ENCODE data around the gene ACVR1.

DNA sequence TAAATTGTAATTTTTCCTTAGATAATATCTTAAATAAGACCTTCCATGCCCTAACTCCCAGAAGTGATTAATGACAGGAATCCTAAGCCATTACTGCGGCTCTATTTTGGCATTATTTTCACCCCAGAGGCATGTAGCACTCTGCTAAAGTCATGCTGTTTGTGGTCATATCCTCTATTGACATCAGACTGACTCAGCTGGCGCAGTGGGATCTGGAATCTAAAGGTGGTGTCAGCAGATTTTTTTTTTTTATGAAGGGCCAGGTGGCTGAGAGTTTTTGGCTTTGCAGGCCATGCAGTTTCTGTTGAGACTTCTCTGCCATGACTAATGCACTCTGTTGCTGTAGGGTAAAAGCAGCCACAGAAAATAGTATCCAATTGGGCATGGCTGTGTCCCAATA is 183.4 kb downstream of the ACVR1 start:
- TF ChIP-seq POLR2A (IDR thresholded peaks at IDR 0.05; ENCODE audit: low read depth, low read length) (no peak), EZH2 (IDR thresholded peaks at IDR 0.05; ENCODE audit: borderline replicate concordance, low read depth, low read length, severe bottlenecking) (no peak), POLR2AphosphoS5 (IDR thresholded peaks at IDR 0.05; ENCODE audit: insufficient read depth, low read depth, low read length) (no peak), JUN (IDR thresholded peaks at IDR 0.05; ENCODE audit: borderline replicate concordance, insufficient read depth, insufficient read length, low read depth) (no peak), FOS (IDR thresholded peaks at IDR 0.05; ENCODE audit: borderline replicate concordance, insufficient read depth, low read length) (no peak), MYC (IDR thresholded peaks at IDR 0.05; ENCODE audit: low read depth, low read length) (no peak), GATA2 (IDR thresholded peaks at IDR 0.05; ENCODE audit: insufficient read depth, insufficient read length, low read depth, low read length) (no peak)
- TF ChIP-seq, protein P1, sequence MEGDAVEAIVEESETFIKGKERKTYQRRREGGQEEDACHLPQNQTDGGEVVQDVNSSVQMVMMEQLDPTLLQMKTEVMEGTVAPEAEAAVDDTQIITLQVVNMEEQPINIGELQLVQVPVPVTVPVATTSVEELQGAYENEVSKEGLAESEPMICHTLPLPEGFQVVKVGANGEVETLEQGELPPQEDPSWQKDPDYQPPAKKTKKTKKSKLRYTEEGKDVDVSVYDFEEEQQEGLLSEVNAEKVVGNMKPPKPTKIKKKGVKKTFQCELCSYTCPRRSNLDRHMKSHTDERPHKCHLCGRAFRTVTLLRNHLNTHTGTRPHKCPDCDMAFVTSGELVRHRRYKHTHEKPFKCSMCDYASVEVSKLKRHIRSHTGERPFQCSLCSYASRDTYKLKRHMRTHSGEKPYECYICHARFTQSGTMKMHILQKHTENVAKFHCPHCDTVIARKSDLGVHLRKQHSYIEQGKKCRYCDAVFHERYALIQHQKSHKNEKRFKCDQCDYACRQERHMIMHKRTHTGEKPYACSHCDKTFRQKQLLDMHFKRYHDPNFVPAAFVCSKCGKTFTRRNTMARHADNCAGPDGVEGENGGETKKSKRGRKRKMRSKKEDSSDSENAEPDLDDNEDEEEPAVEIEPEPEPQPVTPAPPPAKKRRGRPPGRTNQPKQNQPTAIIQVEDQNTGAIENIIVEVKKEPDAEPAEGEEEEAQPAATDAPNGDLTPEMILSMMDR (IDR thresholded peaks at IDR 0.05; ENCODE audit: extremely low read depth in 1 of 2, insufficient read depth in 1 of 2, low read depth in 1 of 2, low read length in 2 of 2), result no peak
- TF ChIP-seq, protein P2, sequence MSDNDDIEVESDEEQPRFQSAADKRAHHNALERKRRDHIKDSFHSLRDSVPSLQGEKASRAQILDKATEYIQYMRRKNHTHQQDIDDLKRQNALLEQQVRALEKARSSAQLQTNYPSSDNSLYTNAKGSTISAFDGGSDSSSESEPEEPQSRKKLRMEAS (IDR thresholded peaks at IDR 0.05; ENCODE audit: insufficient read depth, insufficient read length), result no peak

Measured in endothelial cell of umbilical vein (primary cell).